Forelimb muscle (tissue), 1 donor: ENCODE results near the gene HHEX. TPM values are rescaled to one million over a fixed set of nuclear protein-coding genes. Genes with fewer than 3 reads are reported as not detected.
"Not testable (repeated sequence)": the region's sequence is repeated elsewhere in the genome, so short reads cannot be mapped to it uniquely, and the experiment has no call there.

Experiments used
- DNase-seq: peaks from one replicate; pipeline ENCODE4 v3.0.0-alpha.2; 2013; ENCODE audit warnings: low read depth
- polyA plus RNA-seq: library from polyadenylated mRNA; unstranded; fragments of 120-200 nt; gene quantifications from one replicate; pipeline ENCODE4 v1.2.1, GENCODE V29; 2013; ENCODE audit not compliant: insufficient read length

HHEX gene
- 7.3 TPM for polyA plus RNA-seq

DNA sequence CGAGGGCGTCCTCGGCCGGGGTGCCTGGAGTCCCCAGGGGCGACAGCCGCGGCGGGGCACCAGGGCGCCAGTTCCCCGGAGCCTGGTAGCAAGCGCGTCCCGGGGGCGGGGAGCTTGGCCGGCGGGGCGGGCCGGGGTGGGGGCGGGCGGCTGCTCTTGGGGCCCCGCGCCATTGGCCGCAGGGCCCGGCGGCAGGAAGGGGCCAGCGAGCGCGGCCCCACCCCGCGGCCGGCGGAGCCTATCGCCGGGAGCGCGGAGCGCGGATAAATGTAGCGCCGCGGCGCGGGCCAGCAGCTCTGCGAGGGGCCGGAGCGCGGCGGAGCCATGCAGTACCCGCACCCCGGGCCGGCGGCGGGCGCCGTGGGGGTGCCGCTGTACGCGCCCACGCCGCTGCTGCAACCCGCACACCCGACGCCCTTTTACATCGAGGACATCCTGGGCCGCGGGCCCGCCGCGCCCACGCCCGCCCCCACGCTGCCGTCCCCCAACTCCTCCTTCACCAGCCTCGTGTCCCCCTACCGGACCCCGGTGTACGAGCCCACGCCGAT lies at the start of gene HHEX:
Gene HHEX, plus strand, starts transcription at position 293 of the 548 bp plus-strand sequence. Its CDS starts 32 bp downstream, at position 325.
- DNase-seq = no peak

DNA sequence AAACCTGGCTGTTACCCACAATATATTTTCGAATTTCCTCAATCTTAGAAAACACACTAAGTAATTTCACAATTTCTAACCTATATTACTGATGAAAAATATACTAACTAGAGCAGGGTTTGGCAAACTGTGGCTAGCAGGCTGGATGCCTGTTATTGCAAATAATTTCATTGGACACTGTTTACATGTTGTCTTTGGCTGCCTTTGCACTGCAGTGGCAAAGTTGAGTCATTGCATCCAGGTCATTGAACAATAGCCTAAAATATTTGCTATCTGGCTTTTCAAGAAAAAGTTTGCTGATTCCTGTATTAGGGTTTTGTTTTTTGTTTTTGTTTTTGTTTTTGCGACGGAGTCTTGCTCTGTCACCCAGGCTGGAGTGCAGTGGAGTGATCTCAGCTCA lies 49.6 kb upstream of the HHEX start:
- DNase-seq = no peak

DNA sequence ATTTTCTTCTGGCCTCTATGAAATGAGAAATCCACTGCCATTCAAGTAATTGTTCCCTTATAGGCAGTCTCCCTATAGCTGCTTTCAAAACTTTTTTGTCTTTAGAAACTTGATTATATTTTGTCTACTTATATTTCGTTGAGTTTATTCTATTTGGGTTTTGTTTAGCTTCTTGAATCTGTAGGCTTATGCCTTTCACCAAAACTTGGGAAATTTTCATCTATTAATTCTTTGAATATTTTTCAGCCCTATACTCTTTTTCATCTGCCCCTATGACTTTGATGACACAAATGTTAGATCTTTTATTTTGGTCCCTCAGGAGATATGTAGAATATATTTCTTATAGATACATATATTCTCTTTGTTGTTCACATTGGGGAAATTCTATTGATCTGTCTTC lies 48.3 kb upstream of the HHEX start:
- DNase-seq = no peak

DNA sequence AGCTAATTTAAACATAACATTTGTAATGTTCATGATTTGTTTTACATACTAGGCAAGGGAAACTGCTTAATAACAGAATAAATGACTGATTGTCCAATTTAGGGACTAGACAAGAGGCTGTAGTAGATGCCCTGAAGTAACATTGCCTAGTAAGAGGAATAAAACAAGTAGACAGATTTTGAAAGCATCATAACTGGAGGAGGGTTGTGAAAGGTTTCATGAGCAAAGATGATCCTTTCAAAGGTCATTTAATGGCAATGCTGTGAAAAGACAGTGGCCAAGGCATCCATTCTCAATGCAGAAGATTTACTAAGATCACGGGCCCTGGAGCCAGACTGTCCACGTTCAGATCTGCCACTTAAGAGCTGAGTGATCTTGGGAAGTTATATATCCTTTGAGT lies 44.8 kb upstream of the HHEX start:
- DNase-seq = no peak

DNA sequence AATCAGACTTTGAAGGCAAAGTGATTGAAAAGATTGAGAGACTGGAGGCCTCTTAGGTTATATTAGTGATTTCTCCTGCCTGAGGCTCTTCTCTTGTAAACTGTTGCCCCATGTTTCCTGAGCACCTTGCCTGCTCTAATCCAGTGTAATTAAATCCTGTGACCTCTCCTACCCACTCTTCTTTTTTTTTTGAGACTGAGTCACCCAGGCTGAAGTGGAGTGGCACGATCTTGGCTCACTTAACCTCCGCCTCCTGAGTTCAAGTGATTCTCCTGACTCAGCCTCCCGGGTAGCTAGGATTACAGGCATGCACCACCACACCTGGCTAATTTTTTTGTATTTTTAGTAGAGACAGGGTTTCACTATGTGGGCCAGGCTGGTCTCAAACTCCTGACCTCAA lies 38.9 kb upstream of the HHEX start:
- not testable (repeated sequence) for DNase-seq

DNA sequence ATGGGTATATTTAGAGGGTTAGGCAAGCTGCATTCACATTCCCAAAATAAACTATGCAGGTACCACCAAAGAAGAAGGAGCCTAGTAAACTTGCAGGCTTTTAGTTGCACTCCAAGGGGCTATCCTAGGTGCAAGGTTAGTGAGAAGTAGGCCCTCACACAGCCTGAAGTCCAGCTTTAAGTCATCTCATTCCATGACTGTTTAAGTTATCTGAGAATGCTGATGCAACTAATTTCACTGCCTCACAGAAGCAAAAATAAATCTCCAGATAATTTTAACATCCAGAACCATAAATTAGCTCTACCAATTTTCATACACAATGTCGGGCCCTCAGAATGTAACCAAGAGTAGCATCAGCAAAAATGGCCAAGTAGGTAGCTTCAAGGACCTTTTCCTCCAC lies 34.3 kb upstream of the HHEX start:
- DNase-seq = no peak

DNA sequence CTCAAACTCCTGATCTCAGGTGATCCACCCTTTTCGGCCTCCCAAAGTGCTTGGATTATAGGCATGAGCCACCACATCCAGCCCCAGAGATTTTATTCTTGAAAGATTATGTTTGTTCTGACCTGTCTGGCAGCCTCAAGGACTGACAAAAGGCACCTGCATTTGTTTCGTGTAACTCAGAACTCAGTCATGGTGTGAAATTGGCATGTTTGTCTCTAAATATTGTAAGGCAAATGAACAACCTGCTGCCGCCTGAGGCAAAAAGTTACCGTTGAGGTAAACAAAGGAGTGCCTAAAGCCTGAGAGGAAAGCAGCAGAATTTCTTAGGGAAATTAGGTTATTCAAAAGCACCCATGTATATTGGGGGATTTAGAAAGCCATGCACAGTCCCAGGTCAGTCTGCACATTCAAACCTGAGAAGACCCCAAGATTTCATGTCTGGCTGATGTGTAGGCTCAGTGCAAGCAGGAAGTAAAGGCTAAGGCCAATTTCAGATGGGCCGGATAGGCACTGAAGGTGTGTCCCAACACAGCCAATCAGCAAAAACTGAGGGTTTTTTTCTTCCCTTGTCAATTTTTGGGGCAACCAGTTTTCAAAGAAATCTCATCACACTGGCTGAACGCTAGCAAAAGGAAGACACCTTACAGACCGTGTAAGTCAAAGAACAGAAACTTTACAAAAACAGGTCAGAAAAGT lies 33.3 kb upstream of the HHEX start:
- DNase-seq = no peak

DNA sequence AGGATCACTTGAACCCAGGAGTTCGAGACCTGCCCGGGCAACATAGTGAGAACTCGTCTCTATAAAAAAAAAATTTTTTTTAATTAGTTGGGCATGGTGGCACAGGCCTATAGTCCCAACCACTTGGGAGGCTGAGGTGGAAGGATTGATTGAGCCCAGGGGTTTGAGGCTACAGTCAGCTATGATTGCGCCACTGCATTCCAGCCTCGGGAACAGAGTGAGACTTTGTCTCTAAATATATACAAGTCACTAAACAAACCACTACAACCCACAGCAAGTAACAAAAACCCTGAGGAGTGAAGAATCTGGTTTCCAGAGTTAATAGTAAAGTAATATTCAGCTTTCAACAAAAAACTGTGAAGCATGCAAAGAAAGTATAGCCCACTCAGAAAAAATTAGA lies 32.7 kb upstream of the HHEX start:
- DNase-seq = no peak

DNA sequence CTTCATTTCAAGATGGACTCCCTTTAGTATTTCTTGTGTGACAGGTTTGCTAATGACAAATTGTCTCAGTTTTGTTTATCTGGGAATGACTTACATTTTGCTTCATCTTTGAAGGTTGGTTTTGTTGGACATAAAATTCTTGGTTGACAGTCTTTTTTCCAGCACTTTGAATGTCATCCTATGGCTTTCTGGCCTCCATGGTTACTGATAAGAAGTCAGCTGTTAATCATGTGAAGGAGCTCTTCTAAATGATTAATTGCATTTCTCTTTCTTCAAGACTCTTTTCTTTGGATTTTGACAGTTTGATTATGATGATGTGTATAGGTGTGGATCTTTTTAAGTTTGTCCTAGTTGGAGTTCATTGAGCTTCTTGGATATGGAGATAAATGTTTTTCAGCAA lies 26.9 kb upstream of the HHEX start:
- DNase-seq = no peak

DNA sequence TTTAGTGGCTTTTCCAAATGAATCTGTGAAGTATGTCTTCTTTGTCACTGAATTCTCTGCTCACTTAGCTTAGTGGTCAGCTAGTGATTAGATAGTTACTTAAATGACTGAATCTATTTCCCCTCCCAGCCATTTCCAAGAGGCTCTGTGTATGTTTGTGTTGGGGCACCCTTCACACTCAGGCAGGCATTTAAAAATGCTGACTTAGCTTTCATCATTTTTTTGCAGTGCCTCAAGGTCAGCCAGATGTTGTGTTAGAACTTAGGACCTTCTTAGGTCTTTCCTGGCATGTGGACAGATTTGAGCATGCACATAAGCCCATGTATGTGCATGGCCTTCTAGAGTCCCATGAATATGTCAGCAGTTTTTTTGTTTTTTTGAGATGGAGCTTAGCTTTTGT lies 25.4 kb upstream of the HHEX start:
- DNase-seq = no peak

DNA sequence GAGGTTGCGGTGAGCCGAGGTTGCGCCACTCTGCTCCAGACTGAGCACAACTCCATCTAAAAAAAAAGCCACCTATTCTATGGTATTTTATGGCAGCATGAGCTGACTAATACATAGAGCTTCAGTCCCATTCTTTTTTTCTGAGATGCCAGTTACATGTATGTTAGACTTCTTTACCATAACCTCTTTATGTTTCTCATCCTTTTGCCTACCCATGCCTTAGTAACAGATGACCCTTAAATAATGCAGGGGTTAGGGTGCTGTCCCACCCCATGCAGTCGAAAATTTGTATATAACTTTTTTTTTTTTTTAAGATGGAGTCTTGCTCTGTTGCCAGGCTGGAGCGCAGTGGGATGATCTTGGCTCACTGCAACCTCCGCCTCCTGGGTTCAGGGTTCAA lies 22.7 kb upstream of the HHEX start:
- DNase-seq = no peak

DNA sequence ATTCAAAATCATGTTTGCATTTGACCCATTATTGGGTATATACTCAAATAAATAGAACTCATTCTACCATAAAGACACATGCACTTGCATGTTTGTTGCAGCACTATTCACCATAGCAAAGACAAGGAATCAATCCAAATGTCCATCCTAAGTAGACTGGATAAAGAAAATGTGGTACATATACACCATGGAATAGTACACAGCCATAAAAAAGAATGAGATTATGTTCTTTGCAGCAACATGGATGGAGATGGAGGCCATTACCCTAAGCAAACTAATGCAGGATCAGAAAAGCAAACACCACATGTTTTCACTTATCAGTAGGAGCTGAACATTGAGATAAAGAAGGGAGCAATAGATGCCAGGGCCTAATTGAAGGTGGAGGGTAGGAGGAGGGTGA lies 12.0 kb upstream of the HHEX start:
- no peak for DNase-seq

DNA sequence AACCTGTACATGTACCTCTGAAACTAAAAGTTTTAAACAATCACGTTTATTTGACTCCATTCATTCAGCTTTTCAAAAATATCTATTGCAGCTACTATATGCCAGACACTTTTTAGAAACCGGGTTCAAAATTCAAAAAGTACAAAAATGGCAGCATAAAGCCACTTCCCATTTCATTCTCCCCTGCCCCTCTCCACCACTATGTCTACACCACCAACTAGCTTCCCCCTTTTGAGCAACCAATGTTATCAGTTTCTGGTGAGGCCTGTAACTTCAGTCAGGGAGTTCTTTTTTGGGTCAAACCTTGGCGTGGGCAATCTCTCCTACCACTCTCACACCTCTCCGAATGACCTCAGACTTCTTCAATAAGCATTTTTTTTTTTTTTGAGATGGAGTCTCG lies 11.5 kb upstream of the HHEX start:
- no peak for DNase-seq

DNA sequence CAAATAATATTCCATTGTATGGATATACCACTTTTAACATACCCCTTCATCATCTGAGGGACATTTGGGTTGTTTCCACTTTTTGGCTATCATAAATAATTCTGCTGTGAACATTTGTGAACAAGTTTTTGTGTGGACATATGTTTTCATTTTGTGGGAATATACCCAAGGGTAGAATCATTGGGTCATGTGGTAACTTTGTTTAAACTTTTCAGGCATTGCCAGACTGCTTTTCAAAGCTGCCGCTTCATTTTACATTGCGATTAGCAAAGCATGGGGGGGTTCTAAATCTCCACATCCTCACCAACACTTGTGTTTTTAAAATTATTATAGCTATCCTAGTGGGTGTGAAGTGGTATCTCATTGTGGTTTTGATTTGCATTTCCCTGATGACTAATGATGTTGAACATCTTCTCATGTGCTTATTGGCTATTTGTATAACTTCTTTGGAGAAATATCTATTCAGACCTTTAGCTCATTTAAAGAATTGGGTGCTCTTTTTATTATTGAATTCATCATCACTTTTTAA lies 8.4 kb upstream of the HHEX start:
- no peak for DNase-seq

DNA sequence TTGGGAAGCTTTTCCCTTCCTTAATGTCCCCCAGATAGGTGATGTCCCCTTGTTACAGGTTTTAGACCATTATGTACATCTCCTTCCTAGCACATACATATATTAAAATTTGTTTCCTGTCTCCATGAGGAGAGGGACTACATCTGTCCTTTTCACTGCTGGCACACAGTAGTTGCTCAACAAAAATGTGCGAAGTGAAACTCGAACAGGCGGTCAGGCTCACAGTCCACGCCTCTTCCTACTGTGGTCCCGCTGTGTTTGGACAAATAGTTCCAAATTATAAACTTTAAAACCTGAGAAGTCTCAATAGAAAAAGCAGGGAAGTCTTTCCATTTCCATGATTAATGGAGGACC lies 1.2 kb upstream of the HHEX start:
- DNase-seq = no peak

DNA sequence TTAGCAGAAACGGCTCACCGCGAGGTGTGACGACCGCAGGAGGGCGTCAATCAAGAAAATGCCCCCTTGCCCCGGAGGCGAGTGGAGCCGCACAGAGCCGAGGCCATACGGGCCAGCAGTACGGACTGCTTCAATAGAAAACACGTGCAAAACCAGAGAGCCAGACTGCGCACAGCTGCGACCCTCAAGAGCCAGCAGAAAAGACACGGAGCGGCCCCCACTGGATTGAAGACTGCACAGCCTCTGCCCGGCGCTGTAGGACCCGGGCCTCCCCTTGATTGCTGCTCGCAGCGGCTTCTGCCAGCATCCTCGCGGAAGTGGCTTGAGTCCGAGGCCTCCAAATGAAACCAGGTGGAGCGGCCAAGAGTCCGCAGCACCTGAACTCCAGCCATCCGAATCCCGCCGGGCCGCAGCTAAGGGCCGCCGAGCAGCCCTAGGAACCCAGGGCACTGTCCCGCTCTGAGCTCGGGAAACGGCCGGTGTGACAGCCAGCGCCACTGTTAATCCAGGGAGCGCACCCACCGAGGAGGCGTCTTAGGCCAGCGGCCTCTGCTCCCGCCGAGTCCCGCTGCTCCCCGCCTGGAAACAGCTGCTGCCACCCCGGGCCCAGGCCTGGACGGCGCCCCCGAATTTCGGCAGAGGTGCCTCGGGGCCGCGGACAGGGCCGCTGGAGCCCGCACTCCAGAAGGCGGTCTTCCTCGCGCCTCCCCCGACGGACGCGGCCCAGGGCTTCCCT lies 660 bp upstream of the HHEX start:
- DNase-seq = no peak

DNA sequence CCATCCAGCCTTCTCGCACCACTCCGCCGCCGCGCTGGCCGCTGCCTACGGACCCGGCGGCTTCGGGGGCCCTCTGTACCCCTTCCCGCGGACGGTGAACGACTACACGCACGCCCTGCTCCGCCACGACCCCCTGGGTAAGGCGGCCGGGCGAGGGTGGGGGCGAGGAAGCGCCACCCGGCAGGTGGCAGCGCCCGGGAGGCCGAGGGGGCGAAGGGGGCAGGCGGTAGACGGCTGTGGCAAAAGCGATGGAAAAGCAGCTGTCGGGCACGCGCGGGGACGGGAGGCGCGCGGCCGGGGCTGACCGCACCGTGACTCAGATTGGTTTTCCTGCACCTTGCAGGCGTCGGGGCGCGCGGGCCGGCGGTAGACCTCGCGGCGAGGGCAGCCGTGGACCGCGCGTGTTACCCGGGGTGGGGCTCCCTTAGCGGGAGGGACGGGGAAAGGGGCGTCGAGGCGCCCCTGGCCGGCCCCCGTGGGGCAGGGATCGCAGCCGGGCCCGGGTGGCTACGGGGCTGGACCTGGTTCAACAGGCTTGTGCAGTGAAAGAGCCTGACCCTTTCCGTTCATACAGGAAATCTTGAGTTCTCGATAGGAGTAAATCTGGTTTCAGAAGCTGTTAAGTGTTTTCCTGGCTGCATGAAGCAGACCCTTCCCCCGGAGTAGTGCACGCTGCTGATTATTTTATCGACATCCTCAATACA lies 608 bp downstream of the HHEX start:
- DNase-seq = no peak

DNA sequence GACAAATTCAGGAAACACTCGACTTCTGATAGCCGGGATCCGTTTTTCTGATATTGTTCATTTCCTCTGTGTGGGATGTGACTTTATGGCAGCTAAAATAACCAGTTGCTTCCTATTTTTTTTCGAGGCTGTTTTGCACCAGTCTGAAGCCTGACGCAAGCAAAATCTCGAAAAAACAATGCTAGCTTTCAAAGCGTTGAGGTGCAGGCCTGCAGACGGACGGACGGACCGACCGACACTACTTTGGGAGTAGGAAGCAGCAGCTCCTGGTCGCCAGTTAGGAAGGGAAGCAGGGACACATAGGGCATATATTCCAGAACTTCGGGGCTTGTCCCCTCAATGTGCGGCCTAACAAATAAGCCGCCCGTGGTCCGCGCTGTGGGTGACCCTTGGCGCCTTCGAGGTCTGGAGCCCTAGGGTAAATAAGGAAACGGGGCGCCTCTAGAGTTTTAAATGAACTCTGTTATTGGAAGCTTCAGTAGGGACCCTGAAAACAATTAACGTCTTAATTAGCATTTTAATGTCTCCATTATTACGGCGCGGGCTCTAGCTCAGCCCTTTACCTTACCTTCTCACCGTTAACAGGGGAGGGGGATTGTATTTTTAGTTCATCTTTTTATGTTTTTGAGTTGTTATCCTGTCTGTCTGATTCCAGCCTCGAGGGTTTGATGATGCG lies 1.3 kb downstream of the HHEX start:
- DNase-seq = no peak

DNA sequence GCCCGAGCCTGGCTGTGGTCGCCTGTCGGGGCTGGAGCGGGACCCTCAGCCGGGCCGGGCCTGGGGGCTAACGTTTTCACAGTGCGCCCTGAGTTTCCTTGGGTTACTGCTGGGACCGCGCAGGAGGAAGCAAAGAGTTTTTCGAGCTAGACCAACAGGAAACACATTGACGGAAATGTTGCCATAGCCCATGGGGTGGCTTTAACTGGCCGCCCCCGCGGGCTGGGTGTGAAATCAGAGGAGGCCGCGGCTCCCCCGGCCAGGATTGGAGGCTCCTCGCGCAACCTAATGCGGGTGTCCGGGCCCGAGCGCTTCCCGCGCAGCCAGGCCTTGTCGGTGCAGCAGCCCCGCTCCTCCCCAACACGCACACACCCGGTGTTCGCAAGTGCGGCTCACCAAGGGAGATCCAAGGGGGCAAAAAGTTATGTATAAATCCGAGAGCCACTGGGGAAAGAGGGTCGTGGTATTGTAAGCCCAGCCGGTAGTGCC lies 1.9 kb downstream of the HHEX start:
- no peak for DNase-seq

DNA sequence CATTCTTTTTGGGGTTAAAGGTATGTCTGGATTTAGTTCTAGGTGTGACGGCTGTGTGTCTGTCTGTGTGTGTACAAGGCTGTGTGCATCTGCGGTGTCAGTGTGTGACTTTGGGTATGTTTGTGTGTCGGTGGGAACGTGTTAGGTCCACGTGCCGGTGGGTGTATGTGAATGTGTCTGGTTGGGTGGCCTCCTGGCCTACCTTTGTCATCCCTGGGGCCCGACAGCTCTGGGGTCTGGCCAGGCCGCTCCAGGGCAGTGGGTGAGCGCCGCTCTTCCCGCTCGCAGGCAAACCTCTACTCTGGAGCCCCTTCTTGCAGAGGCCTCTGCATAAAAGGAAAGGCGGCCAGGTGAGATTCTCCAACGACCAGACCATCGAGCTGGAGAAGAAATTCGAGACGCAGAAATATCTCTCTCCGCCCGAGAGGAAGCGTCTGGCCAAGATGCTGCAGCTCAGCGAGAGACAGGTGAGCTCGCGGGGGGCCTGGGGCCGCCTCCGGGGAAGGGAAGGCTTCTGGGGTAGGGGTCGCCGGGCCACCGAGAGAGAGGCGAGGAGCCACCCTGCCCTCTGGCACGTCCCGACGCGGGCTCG lies 2.4 kb downstream of the HHEX start:
- DNase-seq = no peak
